ENCODE results near the gene GAL.
A peak's percentile ranks its signal among the peaks of the same experiment; 100 is the strongest.

The GAL gene

GRCh38 chr11:68673991-68674390, 10.4 kb upstream of the GAL start:
- no peak overlapping the region for H3K9ac ChIP-seq (ENCODE audit: insufficient read length, low read depth)
- H3K27me3 ChIP-seq (ENCODE audit: insufficient read depth, insufficient read length): no peaks in the 10 kb centered on the region
- no peaks in the 10 kb centered on the region for H3K36me3 ChIP-seq (ENCODE audit: insufficient read depth, insufficient read length, low read length)
- TF ChIP-seq ZNF274 (IDR thresholded peaks at IDR 0.05; ENCODE audit: low read depth, low read length) (no peak), YY1 (IDR thresholded peaks at IDR 0.05; ENCODE audit: insufficient read depth, insufficient read length) (no peak), SUZ12 (IDR thresholded peaks at IDR 0.05; ENCODE audit: extremely low read depth, insufficient read depth, insufficient read length) (no peak)
- peaks cover 2% of the 10 kb centered on the region for H3K4me1 ChIP-seq (ENCODE audit: insufficient read depth, insufficient read length)
- DNase-seq (ENCODE audit: low read depth, low spot score): no peak
- no peak overlapping the region for H3K4me3 ChIP-seq (ENCODE audit: insufficient read length, low read depth)
- no peaks in the 10 kb centered on the region for H3K9me3 ChIP-seq (ENCODE audit: insufficient read depth, low read length)

GRCh38 chr11:68674461-68674860, 9.9 kb upstream of the GAL start:
- peaks cover 2% of the 10 kb centered on the region for H3K4me1 ChIP-seq (ENCODE audit: insufficient read depth, insufficient read length)
- no peak overlapping the region for H3K4me3 ChIP-seq (ENCODE audit: insufficient read length, low read depth)
- no peaks in the 10 kb centered on the region for H3K9me3 ChIP-seq (ENCODE audit: insufficient read depth, low read length)
- no peaks in the 10 kb centered on the region for H3K36me3 ChIP-seq (ENCODE audit: insufficient read depth, insufficient read length, low read length)
- no peak overlapping the region for H3K9ac ChIP-seq (ENCODE audit: insufficient read length, low read depth)
- H3K27me3 ChIP-seq (ENCODE audit: insufficient read depth, insufficient read length): no peaks in the 10 kb centered on the region
- DNase-seq (ENCODE audit: low read depth, low spot score): no peak
- TF ChIP-seq SUZ12 (IDR thresholded peaks at IDR 0.05; ENCODE audit: extremely low read depth, insufficient read depth, insufficient read length) (no peak), ZNF274 (IDR thresholded peaks at IDR 0.05; ENCODE audit: low read depth, low read length) (no peak), YY1 (IDR thresholded peaks at IDR 0.05; ENCODE audit: insufficient read depth, insufficient read length) (no peak)

- TF ChIP-seq SUZ12 (IDR thresholded peaks at IDR 0.05; ENCODE audit: extremely low read depth, insufficient read depth, insufficient read length) (no peak), ZNF274 (IDR thresholded peaks at IDR 0.05; ENCODE audit: low read depth, low read length) (no peak)
- no peak overlapping the region for H3K9ac ChIP-seq (ENCODE audit: insufficient read length, low read depth)
- no peak overlapping the region for H3K4me3 ChIP-seq (ENCODE audit: insufficient read length, low read depth)
- no peaks in the 10 kb centered on the region for H3K9me3 ChIP-seq (ENCODE audit: insufficient read depth, low read length)
- H3K27me3 ChIP-seq (ENCODE audit: insufficient read depth, insufficient read length): peaks cover under 1% of the 10 kb centered on the region
- no peaks in the 10 kb centered on the region for H3K36me3 ChIP-seq (ENCODE audit: insufficient read depth, insufficient read length, low read length)
- peaks cover 2% of the 10 kb centered on the region for H3K4me1 ChIP-seq (ENCODE audit: insufficient read depth, insufficient read length)
- DNase-seq (ENCODE audit: low read depth, low spot score): peak; percentile 44
These were observed 6.9 kb upstream of the GAL start for GRCh38 chr11:68677432-68677831.

- Histone ChIP-seq H3K4me1 (ENCODE audit: insufficient read depth, insufficient read length) (no peaks in the 10 kb centered on the region), H3K27me3 (ENCODE audit: insufficient read depth, insufficient read length) (peaks cover 6% of the 10 kb centered on the region), H3K9me3 (ENCODE audit: insufficient read depth, low read length) (no peaks in the 10 kb centered on the region), H3K9ac (ENCODE audit: insufficient read length, low read depth) (no peak overlapping the region), H3K36me3 (ENCODE audit: insufficient read depth, insufficient read length, low read length) (no peaks in the 10 kb centered on the region), H3K4me3 (ENCODE audit: insufficient read length, low read depth) (no peak overlapping the region)
- DNase-seq (ENCODE audit: low read depth, low spot score): no peak
- no peak for TF ChIP-seq ZNF274 (IDR thresholded peaks at IDR 0.05; ENCODE audit: low read depth, low read length)
- no peak for TF ChIP-seq YY1 (IDR thresholded peaks at IDR 0.05; ENCODE audit: insufficient read depth, insufficient read length)
- TF ChIP-seq SUZ12 (IDR thresholded peaks at IDR 0.05; ENCODE audit: extremely low read depth, insufficient read depth, insufficient read length): no peak
These were observed 6.3 kb upstream of the GAL start for GRCh38 chr11:68678031-68678441.

GRCh38 chr11:68680541-68681231, 3.7 kb upstream of the GAL start:
- H3K4me3 ChIP-seq (ENCODE audit: insufficient read length, low read depth): no peak overlapping the region
- no peaks in the 10 kb centered on the region for H3K9me3 ChIP-seq (ENCODE audit: insufficient read depth, low read length)
- no peak overlapping the region for H3K9ac ChIP-seq (ENCODE audit: insufficient read length, low read depth)
- DNase-seq (ENCODE audit: low read depth, low spot score): no peak
- H3K36me3 ChIP-seq (ENCODE audit: insufficient read depth, insufficient read length, low read length): peaks cover 5% of the 10 kb centered on the region
- no peak for TF ChIP-seq ZNF274 (IDR thresholded peaks at IDR 0.05; ENCODE audit: low read depth, low read length)
- no peak for TF ChIP-seq SUZ12 (IDR thresholded peaks at IDR 0.05; ENCODE audit: extremely low read depth, insufficient read depth, insufficient read length)
- H3K4me1 ChIP-seq (ENCODE audit: insufficient read depth, insufficient read length): peaks cover 13% of the 10 kb centered on the region
- peaks cover 33% of the 10 kb centered on the region for H3K27me3 ChIP-seq (ENCODE audit: insufficient read depth, insufficient read length)

- Histone ChIP-seq H3K9ac (ENCODE audit: insufficient read length, low read depth) (no peak overlapping the region), H3K9me3 (ENCODE audit: insufficient read depth, low read length) (no peaks in the 10 kb centered on the region), H3K4me3 (ENCODE audit: insufficient read length, low read depth) (no peak overlapping the region), H3K36me3 (ENCODE audit: insufficient read depth, insufficient read length, low read length) (peaks cover 24% of the 10 kb centered on the region), H3K4me1 (ENCODE audit: insufficient read depth, insufficient read length) (peaks cover 13% of the 10 kb centered on the region), H3K27me3 (ENCODE audit: insufficient read depth, insufficient read length) (peaks cover 41% of the 10 kb centered on the region)
- TF ChIP-seq ZNF274 (IDR thresholded peaks at IDR 0.05; ENCODE audit: low read depth, low read length): no peak
- TF ChIP-seq YY1 (IDR thresholded peaks at IDR 0.05; ENCODE audit: insufficient read depth, insufficient read length): no peak
- DNase-seq (ENCODE audit: low read depth, low spot score): no peak
These were observed 1.8 kb upstream of the GAL start for GRCh38 chr11:68682531-68682961.

GRCh38 chr11:68683121-68683520, 1.2 kb upstream of the GAL start:
- TF ChIP-seq ZNF274 (IDR thresholded peaks at IDR 0.05; ENCODE audit: low read depth, low read length): no peak
- TF ChIP-seq SUZ12 (IDR thresholded peaks at IDR 0.05; ENCODE audit: extremely low read depth, insufficient read depth, insufficient read length): no peak
- no peak for TF ChIP-seq YY1 (IDR thresholded peaks at IDR 0.05; ENCODE audit: insufficient read depth, insufficient read length)
- peaks cover 29% of the 10 kb centered on the region for H3K36me3 ChIP-seq (ENCODE audit: insufficient read depth, insufficient read length, low read length)
- H3K9ac ChIP-seq (ENCODE audit: insufficient read length, low read depth): no peak overlapping the region
- no peak overlapping the region for H3K4me3 ChIP-seq (ENCODE audit: insufficient read length, low read depth)
- H3K9me3 ChIP-seq (ENCODE audit: insufficient read depth, low read length): no peaks in the 10 kb centered on the region
- peaks cover 13% of the 10 kb centered on the region for H3K4me1 ChIP-seq (ENCODE audit: insufficient read depth, insufficient read length)
- peaks cover 41% of the 10 kb centered on the region for H3K27me3 ChIP-seq (ENCODE audit: insufficient read depth, insufficient read length)
- no peak for DNase-seq (ENCODE audit: low read depth, low spot score)
